Measurements from ENCODE around the gene TFDP3. TPM values are rescaled to one million over a fixed set of nuclear protein-coding genes. Genes with fewer than 3 reads are reported as not detected.

TFDP3 gene
- total RNA-seq, 4 donors from 2014 or later = not detected

DNA sequence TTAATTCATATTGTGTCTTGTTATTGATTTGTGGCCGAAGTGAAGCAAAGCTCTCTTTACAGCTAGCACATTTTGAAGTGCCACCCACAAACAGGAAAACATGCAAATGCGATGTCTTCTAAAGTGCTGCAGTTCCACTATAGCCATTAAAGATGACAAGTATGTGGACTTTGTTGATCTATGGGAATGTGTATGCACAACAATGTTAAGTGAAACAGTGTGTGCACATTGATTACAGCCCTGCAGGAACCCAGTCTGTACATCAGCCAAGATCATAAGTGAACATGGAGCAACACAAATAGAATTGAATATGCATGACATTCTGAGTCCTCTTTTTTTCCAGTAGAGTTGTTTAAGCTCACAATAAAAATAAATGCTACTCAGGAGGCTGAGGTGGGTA, 43.0 kb downstream of the TFDP3 start:
- no peak for TF ChIP-seq POLR2A (IDR thresholded peaks at IDR 0.05)
- TF ChIP-seq CTCF (IDR thresholded peaks at IDR 0.05) = no peak
- H3K4me3 ChIP-seq (ENCODE audit: low read depth, poor library complexity, severe bottlenecking) = no peak overlapping the region
- WGBS, 2 donors = 80 to 89% methylated on average over 2 of the region's 2 CpGs
- DNase-seq (ENCODE audit: low spot score in 2 of 2) = no peak
- intact Hi-C loops (cut with DNase I; ENCODE audit: low total_unique reads) = no loop called here

GRCh38 chrX:133171962-133172708, 46.0 kb downstream of the TFDP3 start:
- H3K4me3 ChIP-seq (ENCODE audit: low read depth, poor library complexity, severe bottlenecking) = no peak overlapping the region
- TF ChIP-seq POLR2A (IDR thresholded peaks at IDR 0.05) (no peak), CTCF (IDR thresholded peaks at IDR 0.05) (no peak)
- intact Hi-C loops (cut with DNase I; ENCODE audit: low total_unique reads) = no loop called here
- 40 to 71% methylated on average over 1 of the region's 1 CpG for WGBS, 2 donors
- no peak for DNase-seq (ENCODE audit: low spot score in 2 of 2)

Other genes with a start within 250 kb of the TFDP3 start
- gene USP26, start 121.2 kb downstream of the TFDP3 start, total RNA-seq = not detected
- 1 to 10 TPM; 2.7 to 7.2 (median 3.7) TPM for gene GPC4, start 197.1 kb upstream of the TFDP3 start, total RNA-seq